RWPE1 (cell line): ENCODE results near the gene VPS26A.
"Not testable (repeated sequence)": the region's sequence is repeated elsewhere in the genome, so short reads cannot be mapped to it uniquely, and the experiment has no call there.

Experiments used
- CTCF ChIA-PET: fragments of 350-600 bp; sonication (Branson Sonifier 250); formaldehyde crosslinking; extraction: SDS; loops from one replicate; lab custom pipeline; 2021; lab: Yijun Ruan, JAX
- POLR2A ChIA-PET: fragments of 400-600 bp; formaldehyde crosslinking; extraction: SDS; loops from one replicate; lab custom pipeline; 2020; ENCODE audit warnings: antibody characterized with exemption; ENCODE audit not compliant: low non-redundant PET; lab: Yijun Ruan, JAX
- DNase-seq: peaks from one replicate; pipeline ENCODE4 v3.0.0; 2012; ENCODE audit warnings: low spot score
- H3K27ac ChIP-seq: fragments of 450-650 bp; 2 replicates; pipeline ENCODE4 v1.5.1; 2017
- TF ChIP-seq, protein P1 (sequence below): fragments of 450-650 bp; conservative IDR thresholded peaks from 2 replicates; pipeline ENCODE4 v1.5.1; 2017; ENCODE audit warnings: low read depth, mild to moderate bottlenecking

VPS26A gene

DNA sequence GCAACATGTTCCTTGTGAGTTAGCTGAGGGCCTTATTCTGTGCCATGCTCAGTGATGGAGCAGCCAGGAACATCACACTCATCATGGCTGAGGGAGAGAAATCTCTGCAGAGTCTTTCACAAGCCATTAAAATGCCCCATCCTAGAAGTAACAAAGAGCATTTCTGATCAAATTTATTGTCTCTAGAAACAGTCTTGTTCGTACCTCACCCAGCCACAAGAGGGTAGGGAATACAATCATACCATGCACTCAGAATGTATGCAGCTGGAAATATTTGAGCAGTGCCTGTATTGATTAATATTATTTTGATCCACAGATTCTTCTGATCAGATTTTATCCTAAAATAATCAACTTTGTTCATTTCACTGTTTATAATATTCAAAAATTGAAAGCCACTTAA is 17.3 kb downstream of the VPS26A start:
- ChIA-PET CTCF (no interaction called here), POLR2A (no interaction called here)
- TF ChIP-seq, protein P1, sequence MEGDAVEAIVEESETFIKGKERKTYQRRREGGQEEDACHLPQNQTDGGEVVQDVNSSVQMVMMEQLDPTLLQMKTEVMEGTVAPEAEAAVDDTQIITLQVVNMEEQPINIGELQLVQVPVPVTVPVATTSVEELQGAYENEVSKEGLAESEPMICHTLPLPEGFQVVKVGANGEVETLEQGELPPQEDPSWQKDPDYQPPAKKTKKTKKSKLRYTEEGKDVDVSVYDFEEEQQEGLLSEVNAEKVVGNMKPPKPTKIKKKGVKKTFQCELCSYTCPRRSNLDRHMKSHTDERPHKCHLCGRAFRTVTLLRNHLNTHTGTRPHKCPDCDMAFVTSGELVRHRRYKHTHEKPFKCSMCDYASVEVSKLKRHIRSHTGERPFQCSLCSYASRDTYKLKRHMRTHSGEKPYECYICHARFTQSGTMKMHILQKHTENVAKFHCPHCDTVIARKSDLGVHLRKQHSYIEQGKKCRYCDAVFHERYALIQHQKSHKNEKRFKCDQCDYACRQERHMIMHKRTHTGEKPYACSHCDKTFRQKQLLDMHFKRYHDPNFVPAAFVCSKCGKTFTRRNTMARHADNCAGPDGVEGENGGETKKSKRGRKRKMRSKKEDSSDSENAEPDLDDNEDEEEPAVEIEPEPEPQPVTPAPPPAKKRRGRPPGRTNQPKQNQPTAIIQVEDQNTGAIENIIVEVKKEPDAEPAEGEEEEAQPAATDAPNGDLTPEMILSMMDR, result no peak
- H3K27ac ChIP-seq, result no peak overlapping the region
- no peak for DNase-seq

DNA sequence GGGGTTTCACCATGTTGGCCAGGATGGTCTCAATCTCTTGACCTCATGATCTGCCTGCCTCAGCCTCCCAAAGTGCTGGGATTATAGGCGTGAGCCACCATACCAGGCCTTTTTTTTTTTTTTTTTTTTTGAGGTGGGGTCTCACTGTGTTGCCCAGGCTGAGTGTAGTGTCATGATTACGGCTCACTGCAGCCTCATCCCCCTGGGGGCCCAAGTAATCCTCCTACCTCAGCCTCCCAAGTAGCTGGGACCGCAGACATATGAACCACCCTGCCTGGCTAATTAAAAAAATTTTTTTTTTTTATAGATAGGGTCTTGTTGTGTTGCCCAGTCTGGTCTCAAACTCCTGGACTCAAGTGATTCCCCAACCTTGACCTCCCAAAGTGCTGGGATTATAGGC is 18.1 kb downstream of the VPS26A start:
- not testable (repeated sequence) for H3K27ac ChIP-seq, DNase-seq
- ChIA-PET POLR2A (interaction anchor here (0.6 kb wide), 1 partner anchor 217 kb away, joined by 4 read pairs; no protein-coding TSS in a partner anchor), CTCF (interaction anchor here (0.7 kb wide), 3 partner anchors 21 to 674 kb away, joined by 3 to 7 read pairs (median 5); no protein-coding TSS in a partner anchor)

DNA sequence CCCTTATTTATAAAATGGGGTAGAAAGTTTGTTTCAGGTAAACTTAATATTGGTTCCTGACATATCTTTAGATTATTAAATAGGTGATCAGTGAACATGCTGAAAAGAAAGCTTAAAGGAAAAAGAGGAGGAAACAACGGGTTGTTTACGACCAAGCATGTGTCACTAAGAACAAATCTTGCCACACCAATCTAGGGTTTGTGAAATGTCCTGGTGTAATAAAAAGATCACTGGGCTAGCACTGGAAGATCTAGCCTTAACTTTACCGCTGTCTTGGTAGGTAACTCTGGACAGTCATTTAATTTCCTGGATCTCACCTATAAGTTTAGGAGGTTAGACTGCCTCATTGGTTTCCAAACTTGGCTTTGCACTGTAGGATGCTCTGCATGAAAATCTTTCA is 19.0 kb downstream of the VPS26A start:
- ChIA-PET POLR2A (interaction anchor here (0.5 kb wide), 1 partner anchor 14 kb away, joined by 9 read pairs; no protein-coding TSS in a partner anchor), CTCF (interaction anchor here (0.6 to 1.2 kb wide), 3 partner anchors 12 to 1246 kb away, joined by 3 read pairs; no protein-coding TSS in a partner anchor)
- no peak for DNase-seq
- no peak overlapping the region for H3K27ac ChIP-seq
- TF ChIP-seq, protein P1, result no peak

DNA sequence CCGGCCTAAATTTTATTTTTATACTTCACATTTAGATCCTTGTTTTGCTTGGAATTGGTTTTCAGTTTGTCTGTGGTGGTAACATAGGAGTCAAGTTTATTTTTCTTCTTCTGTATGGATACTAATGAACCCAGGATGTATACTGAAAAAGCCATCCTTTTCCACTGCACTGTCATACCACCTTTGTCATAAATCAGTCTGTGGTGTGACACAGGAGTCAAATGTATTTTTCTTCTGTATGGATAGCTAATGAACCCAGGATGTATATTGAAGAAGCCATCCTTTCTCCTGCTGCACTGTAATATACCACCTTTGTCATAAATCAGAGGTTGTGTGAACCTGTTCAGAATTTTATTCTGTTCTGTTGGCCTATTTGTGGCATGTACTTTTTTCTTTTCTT is 21.4 kb downstream of the VPS26A start:
- CTCF ChIA-PET, result interaction anchor here (0.6 kb wide), 1 partner anchor 231 kb away, joined by 3 read pairs; no protein-coding TSS in a partner anchor
- POLR2A ChIA-PET, result no interaction called here
- TF ChIP-seq, protein P1, result no peak
- no peak for DNase-seq
- no peak overlapping the region for H3K27ac ChIP-seq

DNA sequence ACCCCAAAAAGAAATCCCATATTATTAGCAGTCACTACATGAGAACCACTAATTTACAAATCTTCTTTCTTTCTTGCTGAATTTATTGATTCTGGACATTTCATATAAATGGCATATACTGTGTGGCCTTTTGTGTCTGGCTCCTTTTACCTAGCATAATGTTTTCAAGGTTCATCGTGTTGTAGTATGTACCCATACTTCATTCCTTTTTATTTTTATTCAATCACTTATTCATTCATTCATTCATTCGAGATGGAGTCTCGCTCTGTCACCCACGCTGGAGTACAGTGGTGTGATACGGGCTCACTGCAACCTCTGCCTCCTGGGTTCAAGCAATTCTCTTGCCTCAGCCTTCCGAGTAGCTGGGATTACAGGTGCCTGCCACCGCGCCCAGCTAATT is 21.9 kb downstream of the VPS26A start:
- CTCF ChIA-PET, result interaction anchor here (0.7 kb wide), 1 partner anchor 1100 kb away, joined by 3 read pairs; no protein-coding TSS in a partner anchor
- POLR2A ChIA-PET, result no interaction called here

DNA sequence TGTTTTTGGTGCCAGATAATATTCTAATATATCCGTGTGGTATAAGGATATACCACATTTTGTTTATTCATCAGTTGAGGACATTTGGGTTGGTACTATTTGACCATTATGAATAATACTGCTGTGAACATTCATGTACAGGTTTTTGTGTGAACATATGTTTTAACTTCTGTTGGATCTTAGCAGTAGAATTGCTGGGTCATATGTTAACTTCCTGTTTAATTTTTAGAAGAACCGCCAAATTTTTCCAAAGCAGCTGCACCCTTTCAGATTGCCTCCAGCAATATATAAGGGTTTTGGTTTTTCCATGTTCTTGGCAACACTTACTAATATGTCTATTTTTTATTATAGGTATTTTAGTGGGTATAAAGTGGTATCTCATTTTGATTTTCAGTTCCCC is 22.8 kb downstream of the VPS26A start:
- no peak for DNase-seq
- TF ChIP-seq, protein P1, result no peak
- H3K27ac ChIP-seq, result no peak overlapping the region
- ChIA-PET POLR2A (no interaction called here), CTCF (no interaction called here)

More for the DNA sequence above, 21.9 kb downstream of the VPS26A start:
- TF ChIP-seq, protein P1, result no peak
- DNase-seq, result no peak
- H3K27ac ChIP-seq, result no peak overlapping the region

DNA sequence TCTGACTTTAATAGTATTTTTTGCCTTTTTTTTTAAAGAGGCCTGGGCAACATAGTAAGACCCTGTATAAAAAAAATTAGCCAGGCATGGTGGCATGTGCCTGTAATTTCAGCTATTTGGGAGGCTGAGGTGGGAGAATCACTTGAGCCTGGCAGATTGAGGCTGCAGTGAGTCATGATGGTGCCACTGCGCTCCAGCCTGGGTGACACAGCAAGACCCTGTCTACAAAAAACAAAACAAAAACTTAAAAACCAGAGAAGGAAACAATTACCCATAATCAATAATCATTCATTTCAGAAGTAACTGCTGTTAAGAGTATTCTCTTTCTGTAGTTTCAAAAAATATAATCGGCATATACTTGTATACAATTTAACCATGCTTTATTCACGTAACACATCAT is 28.0 kb downstream of the VPS26A start:
- TF ChIP-seq, protein P1, result no peak
- no peak overlapping the region for H3K27ac ChIP-seq
- CTCF ChIA-PET, result interaction anchor here (0.6 kb wide), 1 partner anchor 144 kb away, joined by 4 read pairs; no protein-coding TSS in a partner anchor
- POLR2A ChIA-PET, result no interaction called here
- DNase-seq, result no peak
